GM18517 (cell line): ENCODE measurements around the gene ERVW-1.
"Not testable (repeated sequence)": the region's sequence is repeated elsewhere in the genome, so short reads cannot be mapped to it uniquely, and the experiment has no call there.

Experiments
- ATAC-seq: cut with Tn5 transposase; IDR thresholded peaks from one replicate; pipeline ENCODE4 v1.9.1; 2021; ENCODE audit warnings: mild to moderate bottlenecking, moderate library complexity; ENCODE audit not compliant: unreplicated experiment

ERVW-1 gene

GRCh38 chr7:92473989-92474388 is 3.8 kb downstream of the ERVW-1 start:
- not testable (repeated sequence) for ATAC-seq

- ATAC-seq: not testable (repeated sequence)
These were observed 9.2 kb downstream of the ERVW-1 start for GRCh38 chr7:92468589-92468988.

DNA sequence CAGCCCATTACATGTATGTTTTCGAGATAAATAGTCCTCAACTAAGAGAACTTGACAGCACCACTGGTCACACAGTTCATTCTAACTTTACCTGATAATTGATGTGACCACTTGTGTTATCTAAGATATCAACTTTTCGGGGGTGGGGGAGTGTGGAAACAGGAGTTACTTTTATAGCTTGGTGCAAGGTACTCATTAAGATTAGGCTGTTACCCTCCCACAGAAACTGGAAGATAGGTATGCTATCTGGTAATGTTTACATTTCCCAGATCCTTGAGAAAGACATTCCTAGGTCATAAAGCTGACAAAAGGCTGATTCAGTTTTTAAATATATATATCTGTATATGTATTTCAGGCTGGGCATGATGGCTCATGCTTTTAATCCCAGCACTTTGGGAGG is 11.1 kb downstream of the ERVW-1 start:
- no peak for ATAC-seq

DNA sequence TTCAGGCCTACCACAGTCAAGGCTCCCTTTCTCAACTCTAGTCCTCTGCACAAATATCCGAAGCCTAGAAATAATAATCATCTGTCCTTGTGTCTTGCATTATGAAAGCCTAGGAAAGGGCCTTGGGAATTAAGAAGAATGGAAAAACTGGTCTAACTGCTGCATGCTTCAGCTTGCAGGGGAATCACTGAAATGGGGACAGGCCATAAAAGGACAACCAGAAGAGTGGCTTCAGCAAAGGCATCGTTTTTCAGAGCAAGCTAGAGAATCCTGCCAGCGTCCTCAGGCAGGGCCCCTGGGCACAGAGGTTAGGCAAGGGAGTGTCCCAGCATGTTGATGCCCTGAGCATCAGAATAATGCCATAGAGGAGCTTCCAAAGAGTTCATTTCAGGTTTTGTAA is 13.2 kb downstream of the ERVW-1 start:
- no peak for ATAC-seq

GRCh38 chr7:92462560-92462959 is 15.2 kb downstream of the ERVW-1 start:
- no peak for ATAC-seq

DNA sequence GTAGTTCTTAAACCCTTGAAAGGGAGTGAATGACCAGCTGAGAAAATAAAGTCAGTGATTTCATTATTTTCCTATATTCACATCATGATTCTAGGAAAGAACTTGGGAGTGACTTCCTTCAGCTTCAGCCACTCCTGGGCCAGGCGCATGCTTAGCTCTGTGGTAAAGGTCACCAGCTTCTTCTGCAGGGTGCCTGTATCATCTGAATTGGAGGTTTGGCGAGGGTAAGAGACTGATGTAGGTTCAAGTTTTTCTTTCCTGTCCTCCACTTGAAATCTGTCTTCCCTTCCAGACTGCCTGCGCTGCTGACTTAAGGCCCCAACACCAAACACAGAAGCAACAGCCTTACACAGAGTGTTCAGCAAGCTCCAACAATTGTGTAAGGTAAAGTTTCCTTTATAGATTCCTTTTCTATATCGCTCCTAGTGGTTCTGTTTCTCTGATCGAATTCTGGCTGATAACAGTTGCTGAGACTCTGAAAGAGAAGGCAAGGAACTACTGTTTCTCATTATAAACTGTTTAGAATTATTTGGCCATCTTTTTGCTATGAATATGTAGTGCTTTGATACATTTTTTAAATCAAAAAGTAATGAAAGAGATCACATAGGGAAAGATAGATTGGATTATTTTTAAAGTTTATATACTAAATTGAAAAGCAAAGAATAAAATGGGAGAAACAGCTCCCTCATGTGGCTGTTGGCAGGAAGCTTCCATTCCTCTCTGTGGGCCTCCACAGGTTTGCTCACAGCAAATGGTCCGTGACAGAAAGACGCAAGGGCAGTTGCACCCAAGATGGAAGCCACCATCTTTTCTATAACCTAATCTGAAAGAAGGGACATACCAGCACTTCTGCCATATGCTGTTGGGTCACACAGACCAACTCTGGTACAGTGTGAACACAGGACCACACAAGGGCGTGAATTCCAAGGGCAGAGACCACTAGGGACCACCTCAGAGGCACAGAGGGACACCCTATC is 16.4 kb downstream of the ERVW-1 start:
- ATAC-seq: peak; percentile 65

GRCh38 chr7:92460510-92460909 is 17.2 kb downstream of the ERVW-1 start:
- ATAC-seq: no peak

- ATAC-seq: no peak
These were observed 17.6 kb downstream of the ERVW-1 start for GRCh38 chr7:92460109-92460508.

DNA sequence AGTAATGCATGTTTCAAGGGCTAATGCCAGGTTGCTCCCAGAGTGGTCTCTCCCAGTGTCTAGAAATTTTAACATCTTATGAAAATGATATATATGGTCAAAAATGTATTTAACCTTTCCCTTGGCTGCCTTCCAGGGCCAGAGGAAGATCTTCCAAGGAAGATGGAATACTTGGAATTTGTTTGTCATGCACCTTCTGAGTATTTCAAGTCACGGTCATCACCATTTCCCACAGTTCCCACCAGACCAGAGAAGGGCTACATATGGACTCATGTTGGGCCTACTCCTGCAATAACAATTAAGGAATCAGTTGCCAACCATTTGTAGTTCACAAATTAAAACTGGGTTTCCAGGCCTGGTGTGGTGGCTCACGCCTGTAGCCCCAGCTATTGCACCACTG is 21.5 kb downstream of the ERVW-1 start:
- no peak for ATAC-seq

- no peak for ATAC-seq
These were observed 26.1 kb downstream of the ERVW-1 start for GRCh38 chr7:92451645-92452044.

DNA sequence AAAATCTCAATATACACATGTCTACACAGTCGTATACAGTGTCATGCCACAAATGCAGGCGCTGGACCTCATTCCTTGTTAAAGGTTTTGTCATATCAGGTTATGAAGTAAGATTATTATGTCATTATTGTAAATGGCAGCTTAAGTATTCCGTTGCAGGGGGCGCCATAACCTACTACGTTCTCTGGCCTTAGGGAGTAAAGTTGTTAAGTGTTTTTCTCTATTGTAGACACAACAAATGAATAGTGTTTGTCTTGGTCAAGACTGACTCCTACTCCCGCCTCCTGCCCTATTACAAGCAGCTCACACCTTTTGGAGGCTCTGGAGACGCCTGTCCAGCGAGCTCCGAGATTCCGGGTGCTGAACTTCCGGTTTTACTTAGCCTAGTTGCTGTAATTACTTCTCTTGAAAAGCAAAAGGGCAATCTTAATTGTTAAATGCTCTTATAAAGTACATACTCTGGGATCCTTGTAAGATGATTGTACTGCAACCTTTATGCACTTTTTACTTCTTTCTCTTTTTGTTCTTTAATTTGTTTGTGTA is 29.5 kb downstream of the ERVW-1 start:
- ATAC-seq: peak; percentile 46

DNA sequence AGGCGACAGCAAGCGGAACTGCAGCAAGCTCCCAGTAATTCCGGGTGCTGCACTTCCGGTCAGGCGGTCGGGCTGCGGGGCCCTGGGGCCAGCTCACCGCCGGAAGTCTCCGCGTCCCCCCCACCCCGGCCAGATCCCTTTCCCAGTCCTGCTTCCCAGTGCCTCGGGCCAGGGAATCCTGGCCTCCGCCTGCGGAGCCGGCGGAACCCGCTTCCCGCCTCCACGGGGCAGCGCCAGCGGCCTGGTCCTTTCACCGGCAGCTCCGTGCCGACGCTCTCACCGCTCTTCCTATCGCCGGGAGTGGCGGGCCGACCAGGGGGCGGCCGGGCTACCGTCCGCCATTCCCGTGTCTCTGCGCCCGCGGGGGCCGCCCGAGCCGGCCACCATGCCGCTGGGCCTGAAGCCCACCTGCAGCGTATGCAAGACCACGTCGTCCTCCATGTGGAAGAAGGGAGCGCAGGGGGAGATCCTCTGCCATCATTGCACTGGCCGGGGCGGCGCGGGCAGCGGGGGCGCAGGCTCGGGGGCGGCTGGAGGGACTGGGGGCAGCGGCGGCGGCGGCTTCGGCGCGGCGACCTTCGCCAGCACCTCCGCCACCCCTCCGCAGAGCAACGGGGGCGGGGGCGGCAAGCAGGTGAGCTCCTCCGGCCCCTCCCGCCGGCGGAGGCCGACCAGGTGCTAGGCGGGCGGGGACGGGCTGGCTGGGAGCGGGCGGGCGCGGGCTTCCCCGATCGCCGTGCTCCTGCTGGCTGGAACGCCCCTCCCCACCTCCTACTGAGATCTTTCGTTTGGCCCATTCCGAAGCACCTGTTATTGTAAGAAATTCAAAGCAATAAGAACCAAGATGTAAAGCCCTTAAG is 30.2 kb downstream of the ERVW-1 start, which contains the start of gene GATAD1:
Gene GATAD1 (plus strand): TSS at position 138 of the 860 bp plus-strand sequence. CDS start 248 bp downstream, at position 386.
- peak; percentile 81 for ATAC-seq

DNA sequence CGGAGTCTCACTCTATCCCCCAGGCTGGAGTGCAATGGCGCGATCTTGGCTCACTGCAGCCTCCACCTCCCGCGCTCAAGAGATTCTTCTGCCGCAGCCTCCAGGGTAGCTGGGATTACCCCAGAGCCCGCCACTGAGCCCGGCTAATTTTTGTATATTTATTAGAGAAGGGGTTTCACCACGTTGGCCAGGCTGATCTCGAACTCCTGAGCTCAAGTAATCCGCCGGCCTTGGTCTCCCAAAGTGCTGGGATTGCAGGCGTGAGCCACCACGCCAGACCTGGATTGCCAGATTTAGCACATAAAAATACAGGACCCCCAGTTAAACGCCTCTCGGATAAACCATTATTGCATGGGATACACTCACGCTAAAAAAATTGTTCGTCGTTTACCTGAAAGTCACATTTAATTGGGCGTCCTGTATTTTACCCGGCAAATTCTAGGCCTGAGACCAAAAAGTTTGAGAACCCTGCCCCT is 30.8 kb downstream of the ERVW-1 start:
- no peak for ATAC-seq

- not testable (repeated sequence) for ATAC-seq
These were observed 35.0 kb downstream of the ERVW-1 start for GRCh38 chr7:92442720-92443119.

DNA sequence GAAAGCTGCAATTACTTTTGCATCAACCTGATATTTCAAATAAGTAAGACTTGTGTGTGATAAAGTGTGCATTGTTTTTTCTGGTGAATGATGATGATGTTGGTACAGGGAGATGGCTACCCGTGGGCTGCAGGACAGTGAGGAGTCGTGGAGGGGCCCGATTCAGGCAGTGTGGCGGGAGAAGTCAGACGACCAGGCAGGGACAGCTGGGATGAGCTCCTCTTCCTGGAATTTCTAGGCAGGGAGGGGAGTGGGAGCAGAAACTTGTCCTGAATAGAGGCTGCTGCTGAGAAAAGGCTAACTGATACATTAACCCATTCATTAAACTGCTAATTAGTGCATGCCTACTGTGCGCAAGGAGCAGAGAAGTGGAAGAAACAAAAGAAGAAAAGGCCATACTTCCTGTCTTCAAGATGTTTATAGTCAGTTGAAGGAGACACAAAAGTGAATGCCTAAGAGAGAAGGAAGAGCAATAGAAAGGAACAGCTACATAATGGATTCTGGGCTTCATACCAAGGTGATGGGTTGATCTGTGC is 39.7 kb downstream of the ERVW-1 start:
- no peak for ATAC-seq

DNA sequence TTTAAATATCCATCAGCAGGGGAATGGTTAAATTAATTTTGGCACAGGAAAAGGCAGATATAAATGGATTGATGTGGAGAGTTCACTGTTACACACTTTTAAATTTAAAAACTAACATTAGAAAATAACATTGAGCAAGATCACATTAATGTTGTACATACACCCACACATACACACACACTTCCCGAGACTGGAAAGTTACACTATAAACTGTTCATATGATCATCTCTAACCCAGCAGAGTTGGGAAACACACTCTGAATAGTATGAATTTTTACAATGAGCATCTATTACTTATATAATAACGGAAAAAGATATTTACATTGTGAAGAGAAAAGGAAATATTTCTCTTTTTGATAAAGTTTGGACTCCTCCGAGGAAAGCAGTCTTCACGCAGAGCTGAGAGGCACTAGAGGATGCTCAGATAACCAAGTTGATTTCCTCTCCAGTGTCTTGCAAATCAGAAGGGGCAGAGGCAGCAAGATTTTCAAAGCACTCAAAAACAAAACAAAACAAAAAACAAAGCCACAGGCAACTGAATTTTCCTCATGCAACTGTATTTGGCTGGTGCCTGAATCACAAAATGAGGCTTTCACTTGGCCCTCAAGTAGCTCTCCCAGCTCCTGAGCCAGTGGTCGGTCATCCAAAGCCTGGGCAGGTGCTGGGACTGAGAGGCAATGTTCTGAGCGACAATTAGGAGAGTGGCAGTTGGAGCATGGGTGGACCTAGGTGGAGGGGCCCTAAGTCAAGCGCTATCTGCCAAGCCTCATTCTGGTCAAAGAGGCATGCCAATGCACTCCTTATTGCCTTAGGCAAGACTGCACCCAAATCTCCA is 40.9 kb downstream of the ERVW-1 start:
- ATAC-seq: no peak

DNA sequence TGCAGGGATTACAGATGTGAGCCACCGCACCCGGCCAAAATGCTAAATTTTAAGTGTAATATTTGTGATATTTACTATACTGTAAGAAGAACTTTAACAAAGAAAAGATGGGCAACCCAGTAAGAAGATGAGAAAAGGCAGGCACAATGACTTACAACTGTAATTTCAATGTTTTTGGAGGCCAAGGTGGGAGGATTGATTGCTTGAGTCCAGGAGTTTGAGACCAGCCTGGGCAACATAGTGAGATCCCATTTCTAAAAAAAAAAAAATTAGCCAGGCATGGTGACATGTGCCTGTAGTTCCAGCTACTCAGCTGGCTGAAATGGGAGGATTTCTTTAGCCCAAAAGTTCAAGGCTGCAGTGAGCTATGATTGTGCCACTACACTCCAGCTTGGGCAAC is 42.2 kb downstream of the ERVW-1 start:
- ATAC-seq: no peak

DNA sequence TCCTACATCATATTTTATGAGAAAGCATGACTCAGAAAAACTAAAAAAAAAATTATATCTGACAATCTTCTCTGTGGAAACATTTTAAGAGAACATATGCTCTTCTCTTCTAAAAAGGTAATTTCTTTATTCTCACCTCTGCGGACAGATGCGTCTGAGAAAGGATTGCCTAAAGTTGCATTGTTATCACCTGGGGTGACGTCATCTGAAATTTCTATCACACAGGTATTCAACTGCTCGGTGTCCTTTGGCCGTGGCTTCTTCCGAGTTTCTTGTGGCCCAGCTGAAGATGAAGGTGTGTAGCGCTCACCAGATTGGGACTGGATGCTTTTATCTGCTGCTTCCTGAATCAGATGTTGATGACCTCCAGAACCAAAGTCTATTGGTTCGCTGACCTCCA is 44.7 kb downstream of the ERVW-1 start:
- ATAC-seq: no peak

- ATAC-seq: no peak
These were observed 45.3 kb downstream of the ERVW-1 start for GRCh38 chr7:92432299-92432946.
